B cell (primary cell): Measurements from ENCODE around the gene LSMEM2. TPM values are rescaled to one million over a fixed set of nuclear protein-coding genes. Genes with fewer than 3 reads are reported as not detected.
A peak's percentile ranks its signal among the peaks of the same experiment; 100 is the strongest.

Source experiments
- ATAC-seq: fragments of 200-7000 bp; cut with Tn5 transposase; one replicate; pipeline ENCODE4 v1.10.0; 2021; ENCODE audit warnings: low read depth, mild to moderate bottlenecking, moderate number of reproducible peaks, moderate library complexity
- CTCF ChIA-PET: fragments of 350-600 bp; sonication (Branson Sonifier 250); formaldehyde crosslinking; loops from one replicate; lab custom pipeline; 2021; ENCODE audit warnings: antibody characterized with exemption, inconsistent platforms; lab: Charles Lee
- POLR2A ChIA-PET: fragments of 350-600 bp; sonication (Branson Sonifier 250); formaldehyde crosslinking; loops from one replicate; lab custom pipeline; 2021; ENCODE audit warnings: antibody characterized with exemption; lab: Charles Lee
- DNase-seq: peaks from one replicate; pipeline ENCODE4 v3.0.0; 2013
- H2AFZ ChIP-seq: 2 replicates; pipeline ENCODE4 v1.6.1; 2012; ENCODE audit warnings: mild to moderate bottlenecking, low read depth, low read length; ENCODE audit not compliant: insufficient read depth, poor library complexity, severe bottlenecking
- H3K27ac ChIP-seq, 2 donors: 1 replicate in 1 of 2; 2 replicates in 1 of 2; pipeline ENCODE4 v1.5.1; 2012 to 2013; ENCODE audit warnings: low read length in 2 of 2, mild to moderate bottlenecking in 2 of 2, moderate library complexity in 1 of 2
- H3K27me3 ChIP-seq, 4 experiments: fragments of 200-600 bp in 1 of 4; sonication (generic) in 1 of 4; replicated peaks in 1 of 4; 1 replicate in 2 of 4; 2 replicates in 2 of 4; pipeline versions ENCODE4 v1.6.1 to v1.7.0; 2013 to 2016; ENCODE audit warnings: low read length in 3 of 4, mild to moderate bottlenecking in 2 of 4, mixed read lengths in 1 of 4, moderate library complexity in 1 of 4; ENCODE audit not compliant: insufficient read depth in 4 of 4, control insufficient read depth in 3 of 4; ENCODE audit errors: control extremely low read depth in 1 of 4
- H3K36me3 ChIP-seq, 2 experiments: replicated peaks in 1 of 2; 1 replicate in 1 of 2; 2 replicates in 1 of 2; pipeline versions ENCODE4 v1.6.1 to v1.7.1; 2013; ENCODE audit warnings: low read length in 1 of 2; ENCODE audit not compliant: insufficient read depth in 2 of 2, control insufficient read depth in 1 of 2; ENCODE audit errors: control extremely low read depth in 1 of 2, extremely low read depth in 1 of 2
- H3K4me1 ChIP-seq, 2 donors: fragments of 200-600 bp in 1 of 2; sonication (generic) in 1 of 2; 1 replicate in 1 of 2; 2 replicates in 1 of 2; pipeline versions ENCODE4 v1.5.1 to v1.6.1; 2013 to 2017; ENCODE audit warnings: low read length in 2 of 2; ENCODE audit not compliant: control insufficient read depth in 2 of 2, insufficient read depth in 2 of 2
- H3K4me2 ChIP-seq: replicated peaks from 2 replicates; pipeline ENCODE3; 2012; ENCODE audit warnings: mild to moderate bottlenecking, low read depth, low read length; ENCODE audit not compliant: poor library complexity, severe bottlenecking
- H3K4me3 ChIP-seq, 5 experiments: fragments of 200-600 bp in 1 of 5; sonication (generic) in 1 of 5; 1 replicate in 3 of 5; 2 replicates in 2 of 5; pipeline versions ENCODE4 v1.5.1 to v1.7.0; 2011 to 2016; ENCODE audit warnings: low read length in 4 of 5, mild to moderate bottlenecking in 4 of 5, low read depth in 2 of 5, control low read depth in 1 of 5, moderate library complexity in 1 of 5; ENCODE audit not compliant: insufficient read depth in 1 of 5; ENCODE audit errors: control extremely low read depth in 1 of 5, extremely low read depth in 1 of 5
- H3K79me2 ChIP-seq: fragments of 200-600 bp; sonication (generic); one replicate; pipeline ENCODE4 v1.6.0; 2016; ENCODE audit warnings: low read length; ENCODE audit not compliant: control insufficient read depth, insufficient read depth
- H3K9ac ChIP-seq: fragments of 200-600 bp; sonication (generic); 2 replicates; pipeline ENCODE4 v1.6.1; 2017; ENCODE audit warnings: mild to moderate bottlenecking, low read length, moderate library complexity
- H3K9me3 ChIP-seq, 3 donors: one replicate each; pipeline versions ENCODE4 v1.6.1 to v1.7.1; 2013; ENCODE audit warnings: low read length in 2 of 3; ENCODE audit not compliant: control insufficient read depth in 2 of 3, insufficient read depth in 1 of 3; ENCODE audit errors: control extremely low read depth in 1 of 3
- H4K20me1 ChIP-seq: 2 replicates; pipeline ENCODE4 v1.6.0; 2012; ENCODE audit warnings: mild to moderate bottlenecking, low read length; ENCODE audit not compliant: insufficient read depth, control insufficient read depth, poor library complexity, severe bottlenecking
- H3K27ac Mint-ChIP-seq: one replicate; pipeline ENCODE4 v1.8.0; 2021; ENCODE audit warnings: mixed read lengths
- H3K27me3 Mint-ChIP-seq: one replicate; pipeline ENCODE4 v1.8.0; 2021; ENCODE audit warnings: mixed read lengths
- H3K4me1 Mint-ChIP-seq: one replicate; pipeline ENCODE4 v1.8.0; 2021; ENCODE audit warnings: mixed read lengths
- H3K4me3 Mint-ChIP-seq: one replicate; pipeline ENCODE4 v1.8.0; 2021; ENCODE audit warnings: mixed read lengths
- H3K9me3 Mint-ChIP-seq: one replicate; pipeline ENCODE4 v1.8.0; 2022; ENCODE audit warnings: mixed read lengths; ENCODE audit not compliant: insufficient read depth
- EZH2 ChIP-seq: IDR thresholded peaks from 2 replicates; pipeline ENCODE4 v1.6.1; 2012; ENCODE audit warnings: borderline replicate concordance, low read depth, mild to moderate bottlenecking, moderate library complexity, low read length; ENCODE audit not compliant: insufficient read depth, poor library complexity, severe bottlenecking
- WGBS: methylation state at CpG from one replicate; pipeline ENCODE4 v1.1.5; 2013; ENCODE audit warnings: missing lambda C conversion rate; ENCODE audit not compliant: insufficient coverage; 5-methylcytosine and 5-hydroxymethylcytosine counted together
- intact Hi-C: fragments of 100-400 bp; cut with micrococcal nuclease; formaldehyde crosslinking; loops from one replicate; pipeline ENCODE4 v1.10.0; 2022
- polyA plus RNA-seq: library from polyadenylated mRNA; depleted of rRNA; stranded (reverse); fragments of >200 nt; gene quantifications from 2 replicates; pipeline ENCODE4 v1.2.3, GENCODE V29; 2012
- total RNA-seq, 2 donors: library from RNA; stranded (reverse); fragments of 120-200 nt in 1 of 2; gene quantifications; 1 replicate in 1 of 2; 2 replicates in 1 of 2; pipeline versions ENCODE4 v1.2.3 to v1.2.4, GENCODE V29; 2013 to 2022
- TF ChIP-seq, protein P1 (sequence below): fragments of 200-600 bp; IDR thresholded peaks from one replicate; pipeline ENCODE4 v1.8.0; 2022; ENCODE audit warnings: antibody characterized with exemption, mild to moderate bottlenecking

Gene LSMEM2
- total and polyA plus RNA-seq, 2 donors (not counting 1 experiment from before 2014, with no cell fraction given), result not detected

DNA sequence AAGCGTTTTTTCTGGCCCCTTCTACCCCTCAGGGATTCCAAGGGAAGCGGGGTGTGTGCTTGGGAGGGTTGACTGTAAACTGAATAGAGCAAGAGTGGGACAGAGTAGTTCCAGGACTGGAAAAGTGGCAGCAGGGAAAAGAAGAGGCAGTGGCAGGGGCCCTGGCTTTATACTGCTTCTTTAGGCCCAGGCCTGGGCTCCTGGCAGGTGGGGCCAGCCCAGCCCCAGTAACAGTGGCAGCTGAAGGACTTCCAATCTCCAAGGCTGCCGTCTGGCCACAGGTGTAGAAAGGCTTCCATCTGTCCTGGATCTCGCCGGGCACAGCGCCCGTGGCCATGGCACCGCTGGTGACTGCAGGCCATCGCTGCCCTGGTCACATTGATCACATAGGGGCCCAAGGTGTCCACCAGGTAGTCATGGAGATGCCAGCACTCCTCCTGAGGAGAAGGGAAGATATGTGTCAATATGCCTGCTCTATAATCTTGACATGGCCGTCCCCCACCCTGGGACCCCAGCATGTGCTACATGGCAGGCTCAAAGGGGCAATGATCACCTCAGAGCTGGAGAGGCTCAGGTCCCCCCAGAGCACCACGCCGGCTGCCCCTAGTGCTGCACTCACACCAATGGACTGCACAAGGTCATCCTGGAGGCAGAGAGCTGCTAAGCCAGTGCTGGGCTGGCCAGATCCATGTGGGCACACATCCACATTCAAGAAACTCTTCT lies 14.4 kb downstream of the LSMEM2 start:
- TF ChIP-seq, protein P1, sequence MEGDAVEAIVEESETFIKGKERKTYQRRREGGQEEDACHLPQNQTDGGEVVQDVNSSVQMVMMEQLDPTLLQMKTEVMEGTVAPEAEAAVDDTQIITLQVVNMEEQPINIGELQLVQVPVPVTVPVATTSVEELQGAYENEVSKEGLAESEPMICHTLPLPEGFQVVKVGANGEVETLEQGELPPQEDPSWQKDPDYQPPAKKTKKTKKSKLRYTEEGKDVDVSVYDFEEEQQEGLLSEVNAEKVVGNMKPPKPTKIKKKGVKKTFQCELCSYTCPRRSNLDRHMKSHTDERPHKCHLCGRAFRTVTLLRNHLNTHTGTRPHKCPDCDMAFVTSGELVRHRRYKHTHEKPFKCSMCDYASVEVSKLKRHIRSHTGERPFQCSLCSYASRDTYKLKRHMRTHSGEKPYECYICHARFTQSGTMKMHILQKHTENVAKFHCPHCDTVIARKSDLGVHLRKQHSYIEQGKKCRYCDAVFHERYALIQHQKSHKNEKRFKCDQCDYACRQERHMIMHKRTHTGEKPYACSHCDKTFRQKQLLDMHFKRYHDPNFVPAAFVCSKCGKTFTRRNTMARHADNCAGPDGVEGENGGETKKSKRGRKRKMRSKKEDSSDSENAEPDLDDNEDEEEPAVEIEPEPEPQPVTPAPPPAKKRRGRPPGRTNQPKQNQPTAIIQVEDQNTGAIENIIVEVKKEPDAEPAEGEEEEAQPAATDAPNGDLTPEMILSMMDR, result no peak
- no peak for TF ChIP-seq EZH2
- peak overlapping the region; percentile 100 for H3K4me2 ChIP-seq
- no peaks in the 10 kb centered on the region for H3K27me3 Mint-ChIP-seq
- H3K79me2 ChIP-seq, result peaks cover 22% of the 10 kb centered on the region
- peaks cover 16 to 23% of the 10 kb centered on the region in 2 donors for H3K4me1 ChIP-seq
- H3K9ac ChIP-seq, result peak overlapping the region; percentile 95
- peak overlapping the region; percentile 96 for H3K27ac Mint-ChIP-seq
- H3K27ac ChIP-seq, result peak overlapping the region; percentile 57 to 68
- no peaks in the 10 kb centered on the region for H3K9me3 Mint-ChIP-seq
- CTCF ChIA-PET, result interaction anchor here (1.0 to 2.0 kb wide), 7 partner anchors 18 to 99 kb away, joined by 4 to 9 read pairs (median 5); no protein-coding TSS in a partner anchor
- H3K36me3 ChIP-seq, result peaks cover 0 to 25% of the 10 kb centered on the region in 2 experiments
- WGBS, result 83% methylated on average over 12 of the region's 12 CpGs
- intact Hi-C loops, result loop anchor here (10.0 kb wide), 1 partner anchor 1092 kb away; the partner anchor contains the start of gene MANF
- H2AFZ ChIP-seq, result peak overlapping the region; percentile 93
- no peak for DNase-seq
- ATAC-seq, result no peak
- peaks cover 24% of the 10 kb centered on the region for H3K4me1 Mint-ChIP-seq
- no peaks in the 10 kb centered on the region for H3K9me3 ChIP-seq
- peak overlapping the region in 2 of 5 experiments; percentile 81 to 94 for H3K4me3 ChIP-seq
- POLR2A ChIA-PET, result interaction anchor here (0.6 to 2.3 kb wide), 4 partner anchors 12 to 175 kb away, joined by 3 to 15 read pairs (median 4); no protein-coding TSS in a partner anchor
- H3K4me3 Mint-ChIP-seq, result peak overlapping the region; percentile 92
- H4K20me1 ChIP-seq, result no peaks in the 10 kb centered on the region
- H3K27me3 ChIP-seq, result no peaks in the 10 kb centered on the region

DNA sequence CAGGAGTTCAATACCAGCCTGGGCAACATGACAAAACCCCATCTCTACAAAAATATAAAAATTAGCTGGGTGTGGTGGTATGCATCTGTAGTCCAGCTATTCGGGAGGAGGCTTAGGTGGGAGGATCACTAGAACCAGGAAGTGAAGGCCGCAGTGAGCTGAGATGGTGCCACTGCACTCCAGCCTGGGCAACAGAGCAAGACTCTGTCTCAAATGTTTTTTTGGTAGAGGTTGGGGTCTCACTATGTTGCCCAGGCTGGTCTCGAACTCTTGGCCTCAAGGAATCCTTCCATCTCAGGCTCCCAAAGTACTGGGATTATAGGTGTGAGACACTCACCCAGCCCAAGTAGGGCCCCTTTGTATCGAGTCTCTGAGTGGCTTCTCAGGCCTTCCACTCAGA lies 15.2 kb downstream of the LSMEM2 start:
- no peak for TF ChIP-seq EZH2
- TF ChIP-seq, protein P1, result no peak
- H2AFZ ChIP-seq, result no peak overlapping the region
- ChIA-PET CTCF (interaction anchor here (1.6 kb wide), 1 partner anchor 100 kb away, joined by 5 read pairs; no protein-coding TSS in a partner anchor), POLR2A (no interaction called here)
- peaks cover 30% of the 10 kb centered on the region for H3K4me1 Mint-ChIP-seq
- intact Hi-C loops, result loop anchor here (10.0 kb wide), 1 partner anchor 1091 kb away; the partner anchor contains the start of gene MANF
- 91% methylated on average over 3 of the region's 4 CpGs for WGBS
- H3K9me3 Mint-ChIP-seq, result no peaks in the 10 kb centered on the region
- H3K4me3 ChIP-seq, result no peak overlapping the region
- H3K4me1 ChIP-seq, result peaks cover 20 to 31% of the 10 kb centered on the region in 2 donors
- H3K27ac ChIP-seq, result no peak overlapping the region
- H3K4me3 Mint-ChIP-seq, result no peak overlapping the region
- H3K9me3 ChIP-seq, result no peaks in the 10 kb centered on the region
- H3K27me3 ChIP-seq, result no peaks in the 10 kb centered on the region
- no peaks in the 10 kb centered on the region for H3K27me3 Mint-ChIP-seq
- H3K79me2 ChIP-seq, result peaks cover 27% of the 10 kb centered on the region
- H3K4me2 ChIP-seq, result no peak overlapping the region
- ATAC-seq (no peak), DNase-seq (no peak)
- peaks cover 0 to 18% of the 10 kb centered on the region in 2 experiments for H3K36me3 ChIP-seq
- H4K20me1 ChIP-seq, result no peaks in the 10 kb centered on the region
- H3K27ac Mint-ChIP-seq, result no peak overlapping the region
- no peak overlapping the region for H3K9ac ChIP-seq
